GM21390 (cell line): Measurements from ENCODE around the gene SLC25A23.
"Not testable (repeated sequence)": the region's sequence is repeated elsewhere in the genome, so short reads cannot be mapped to it uniquely, and the experiment has no call there.

Experiments used
- ATAC-seq: cut with Tn5 transposase; IDR thresholded peaks from one replicate; pipeline ENCODE4 v1.9.1; 2021; ENCODE audit not compliant: unreplicated experiment

SLC25A23 gene

DNA sequence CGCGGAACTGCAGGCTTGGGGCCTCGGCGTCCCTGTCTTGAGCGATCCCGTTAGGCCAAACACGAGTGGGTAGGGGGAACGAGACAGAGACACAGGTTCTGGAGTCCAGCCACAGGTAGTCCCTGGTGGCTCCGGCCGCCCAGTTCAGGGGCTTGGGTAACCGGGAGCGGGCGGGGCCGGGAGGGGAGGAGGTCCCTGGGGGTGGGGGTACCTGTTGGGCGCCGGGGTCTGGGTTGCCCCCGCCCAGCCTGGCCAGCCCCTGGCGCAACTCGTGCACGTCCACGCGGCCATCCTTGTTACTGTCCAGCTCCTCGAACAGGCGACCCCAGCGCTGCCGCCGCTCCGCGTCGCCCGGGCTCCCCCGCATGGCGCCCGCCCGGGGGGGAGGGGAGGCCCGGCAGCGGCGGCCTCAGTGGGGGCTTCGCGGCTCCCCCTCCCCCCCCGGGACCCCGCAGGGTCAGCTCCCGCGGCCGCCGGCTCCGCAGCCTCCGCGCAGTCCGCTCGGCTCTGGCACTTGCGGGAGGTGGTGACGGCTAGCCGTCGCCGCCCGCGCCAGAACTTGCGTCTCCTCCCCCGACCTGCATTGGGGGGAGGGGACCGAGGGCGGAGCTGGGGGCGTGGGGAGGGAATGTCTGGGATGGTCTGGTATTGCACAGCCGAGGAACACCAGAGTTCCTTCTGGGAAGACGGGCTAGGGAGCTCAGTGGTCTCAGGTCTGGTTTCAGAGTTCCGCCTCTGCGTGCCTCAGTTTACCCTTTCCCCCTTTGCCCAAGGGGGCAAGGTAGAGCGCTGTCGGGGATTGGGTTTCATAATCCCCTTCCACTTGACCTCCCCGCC lies at the start of gene SLC25A23:
TSS of gene SLC25A23 (minus strand) at position 531 of the 837 bp plus-strand sequence. CDS start at position 367, 164 bp downstream.
- ATAC-seq = peak; percentile 37

DNA sequence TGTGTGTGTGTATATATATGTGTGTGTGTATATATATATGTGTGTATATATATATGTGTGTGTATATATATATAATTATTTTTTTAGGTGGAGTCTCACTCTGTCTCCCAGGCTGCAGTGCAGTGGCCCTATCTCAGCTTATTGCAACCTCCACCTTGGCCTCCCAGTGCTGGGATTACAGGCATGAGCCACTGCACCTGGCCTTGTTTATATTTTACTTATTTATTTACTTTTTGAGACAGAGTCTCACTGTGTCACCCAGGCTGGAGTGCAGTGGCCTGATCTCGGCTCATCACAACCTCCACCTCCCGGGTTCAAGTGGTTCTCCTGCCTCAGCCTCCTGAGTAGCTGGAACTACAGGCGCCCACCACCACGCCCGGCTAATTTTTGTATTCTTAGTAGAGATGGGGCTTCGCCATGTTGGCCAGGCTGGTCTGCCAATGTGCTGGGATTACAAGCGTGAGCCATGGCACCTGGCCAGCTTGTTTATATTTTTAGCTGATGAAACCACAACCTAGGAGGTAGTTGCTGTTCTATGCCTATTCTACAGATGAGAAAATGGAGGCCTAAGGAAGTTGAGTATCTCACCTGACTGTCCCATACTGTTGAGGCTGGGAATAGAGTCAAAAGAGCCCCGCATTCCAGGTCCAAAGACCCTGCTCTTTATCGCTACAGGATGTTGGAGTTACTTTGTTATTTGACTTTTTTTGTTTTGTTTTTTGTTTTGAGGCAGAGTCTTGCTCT lies 48.6 kb upstream of the SLC25A23 start:
- ATAC-seq = not testable (repeated sequence)

DNA sequence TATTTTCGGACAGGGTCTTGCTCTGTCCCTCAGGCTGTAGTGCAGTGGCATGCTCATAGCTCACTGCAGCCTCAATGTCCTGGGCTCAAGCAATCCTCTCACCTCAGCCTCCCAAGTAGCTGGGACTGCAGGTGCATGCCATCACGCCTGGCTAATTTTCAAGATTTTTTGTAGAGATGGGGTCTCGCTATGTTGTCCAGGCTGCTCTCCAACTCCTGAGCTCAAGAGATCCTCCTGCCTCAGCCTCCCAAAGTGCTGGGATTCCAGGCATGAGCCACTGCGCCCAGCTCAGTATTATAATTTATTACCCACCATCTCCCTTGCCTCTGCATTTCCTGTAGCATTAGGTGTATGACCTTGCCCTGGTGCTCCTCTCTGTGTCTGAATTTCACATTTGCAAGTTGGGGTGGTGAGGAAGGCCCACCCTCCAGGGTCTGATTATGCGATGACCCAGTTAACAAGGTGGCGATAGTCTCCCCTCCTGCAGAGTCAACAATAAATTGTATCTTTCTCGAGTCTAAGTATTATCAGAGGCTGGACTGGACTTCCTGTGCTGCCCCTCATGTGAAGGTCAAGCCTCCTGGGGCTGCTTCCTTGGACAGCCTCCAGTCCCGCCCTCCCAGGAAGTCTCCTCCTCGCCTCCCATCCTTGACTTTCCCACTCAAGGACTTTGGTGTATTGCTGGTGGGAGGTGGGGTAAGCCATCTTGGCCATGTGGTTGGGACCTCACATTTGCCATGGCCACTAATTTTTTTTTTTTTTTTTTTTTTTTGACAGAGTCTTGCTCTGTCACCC lies 44.0 kb upstream of the SLC25A23 start:
- ATAC-seq = no peak

DNA sequence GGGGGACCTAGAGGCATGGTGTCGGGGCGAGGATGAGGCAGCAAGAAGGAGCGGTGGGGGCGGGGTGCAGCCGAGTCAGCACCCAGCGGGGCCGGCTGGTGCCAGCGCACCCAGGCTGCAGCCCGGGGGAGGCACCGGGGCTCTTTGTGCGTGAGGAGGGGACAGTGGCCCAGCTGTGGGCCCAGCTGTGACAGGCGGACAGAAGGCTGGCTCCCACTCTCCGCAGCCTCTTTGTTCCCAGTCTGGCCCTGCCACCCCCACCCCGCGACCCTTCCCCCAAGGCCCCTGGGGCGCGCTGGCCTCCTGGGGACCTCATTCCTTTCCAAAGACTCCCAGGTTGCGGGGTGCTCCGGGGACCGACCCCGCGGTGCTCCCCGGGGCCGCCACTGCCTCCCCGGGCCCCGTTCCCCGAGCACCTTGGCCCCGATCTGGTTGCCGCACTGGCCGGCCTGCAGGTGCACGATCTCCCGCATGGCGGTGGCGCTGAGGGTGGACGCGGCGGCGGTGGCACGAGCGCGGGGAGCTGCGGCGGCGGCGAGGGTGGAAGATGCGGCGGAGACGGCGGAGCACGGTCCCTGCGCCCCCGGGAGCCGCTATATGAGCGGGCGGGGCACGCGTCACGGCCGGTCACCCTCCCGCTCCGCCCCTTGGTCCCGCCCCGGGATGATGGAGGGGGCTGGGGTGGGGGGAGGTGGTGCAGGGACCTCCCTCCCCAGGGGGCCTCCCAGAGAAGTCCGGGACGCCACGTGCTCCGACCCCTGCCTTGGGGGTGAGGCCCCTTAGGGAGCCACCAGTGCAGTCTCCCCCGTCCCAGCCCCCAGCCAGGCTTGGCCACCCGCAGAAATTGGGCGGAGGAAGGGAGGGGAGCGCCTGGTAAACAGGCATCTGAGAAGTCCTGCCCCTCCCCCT lies 42.4 kb upstream of the SLC25A23 start, which contains the start of gene TUBB4A:
TSS of gene TUBB4A (minus strand) at position 570 of the 909 bp plus-strand sequence. CDS start at position 473, 97 bp downstream.
- ATAC-seq = no peak

DNA sequence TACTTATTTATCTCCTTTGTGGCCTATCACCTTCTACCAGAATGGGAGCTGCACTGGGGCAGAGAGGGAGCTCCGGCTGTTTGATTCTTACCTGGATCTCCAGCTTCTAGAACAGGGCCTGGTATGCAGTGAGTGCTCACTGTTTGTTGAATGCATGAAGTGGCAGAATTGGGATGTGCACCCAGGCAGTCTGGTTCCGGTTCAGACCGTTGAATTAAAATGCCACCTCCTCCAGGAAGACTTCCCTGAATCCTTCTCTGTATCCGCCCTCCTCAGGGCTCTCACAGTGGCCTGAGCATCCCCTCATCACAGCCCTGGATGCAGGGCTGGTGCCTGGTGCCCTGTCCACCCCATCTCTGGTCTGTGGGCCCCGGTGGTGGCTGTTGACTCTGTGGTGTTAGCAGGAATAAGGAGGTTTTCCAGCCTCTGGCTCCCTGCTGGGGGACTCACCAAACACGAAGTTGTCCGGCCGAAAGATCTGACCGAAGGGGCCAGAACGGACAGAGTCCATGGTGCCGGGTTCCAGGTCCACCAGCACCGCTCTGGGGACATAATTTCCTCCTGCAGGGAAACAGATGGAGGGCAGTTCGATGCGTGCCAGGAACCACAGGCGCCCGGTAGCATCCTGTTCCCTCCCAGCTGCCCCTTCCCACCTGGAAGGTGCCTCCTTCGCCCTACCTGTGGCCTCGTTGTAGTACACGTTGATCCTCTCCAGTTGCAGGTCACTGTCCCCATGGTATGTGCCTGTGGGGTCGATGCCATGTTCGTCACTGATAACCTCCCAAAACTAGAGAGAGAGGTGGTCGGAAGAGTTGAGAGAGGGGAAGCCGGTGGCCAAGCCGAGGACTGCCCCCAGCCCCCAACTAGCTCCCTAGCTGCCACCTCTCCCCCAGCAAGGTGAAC lies 41.5 kb upstream of the SLC25A23 start:
- no peak for ATAC-seq

DNA sequence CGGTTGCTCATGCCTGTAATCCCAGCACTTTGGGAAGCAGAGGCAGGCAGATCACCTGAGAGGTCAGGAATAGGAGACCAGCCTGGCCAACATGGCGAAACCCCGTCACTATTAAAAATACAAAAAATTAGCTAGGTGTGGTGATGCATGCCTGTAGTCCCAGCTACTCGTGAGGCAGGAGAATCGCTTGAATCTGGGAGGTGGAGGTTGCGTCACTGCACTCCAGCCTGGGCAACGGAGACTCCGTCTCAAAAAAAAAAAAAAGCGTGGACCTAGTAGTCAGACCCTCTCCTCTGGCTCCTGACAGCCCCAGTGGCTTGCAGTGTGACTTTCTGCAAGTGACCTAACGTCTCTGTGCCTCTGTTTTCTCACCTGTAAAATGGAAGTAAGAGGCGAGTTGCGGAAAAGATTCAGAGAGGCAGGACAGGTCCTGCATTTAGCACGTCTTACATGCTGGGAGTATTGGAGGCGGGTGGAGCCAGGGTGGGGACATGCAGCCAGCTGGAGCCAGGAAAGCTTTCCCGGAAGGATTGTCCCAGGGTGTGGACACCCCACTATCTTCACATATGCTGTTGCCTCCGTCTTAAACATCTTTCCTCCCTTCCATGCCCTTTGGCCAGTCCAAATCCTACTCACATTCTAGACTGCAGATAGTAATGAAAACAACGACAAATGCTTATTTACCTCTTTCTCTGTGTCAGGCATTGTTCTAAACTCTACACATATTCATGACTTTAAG lies 39.6 kb upstream of the SLC25A23 start:
- no peak for ATAC-seq

DNA sequence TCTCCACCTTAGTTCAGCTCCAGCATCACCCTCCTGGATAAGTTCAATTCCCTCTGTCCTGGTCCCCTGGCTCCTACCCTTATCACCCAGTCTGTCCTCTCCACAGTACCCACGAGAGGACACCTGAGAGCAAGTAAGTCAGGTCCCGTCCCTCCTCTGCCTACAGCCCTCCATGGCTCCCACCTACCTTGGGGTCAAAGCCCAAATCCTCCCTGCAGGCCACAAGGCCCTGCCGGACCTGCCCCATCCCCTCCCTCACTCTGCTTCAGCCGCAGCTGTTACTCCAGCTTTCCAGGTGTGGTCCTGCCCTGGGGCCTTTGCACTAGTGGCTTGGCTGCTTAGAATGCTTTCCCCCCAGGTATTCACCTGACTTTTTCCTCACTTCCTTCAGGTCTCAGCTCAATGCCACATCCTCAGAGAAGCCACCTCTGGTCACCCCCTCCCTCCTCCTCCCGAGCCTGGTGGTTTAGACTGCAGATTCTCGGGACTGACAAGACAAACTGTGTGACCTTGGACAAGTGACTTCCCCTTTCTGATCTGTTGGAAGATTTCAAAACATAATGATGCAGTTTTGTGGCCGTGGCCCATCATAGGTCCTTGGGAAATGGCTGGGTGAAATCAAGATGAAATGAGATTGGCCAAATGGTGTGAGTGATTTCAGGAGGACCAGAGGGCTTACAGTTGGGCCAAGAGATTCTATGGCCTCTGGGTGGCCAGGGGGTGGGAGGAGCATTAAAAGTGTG lies 38.9 kb upstream of the SLC25A23 start:
- ATAC-seq = no peak

DNA sequence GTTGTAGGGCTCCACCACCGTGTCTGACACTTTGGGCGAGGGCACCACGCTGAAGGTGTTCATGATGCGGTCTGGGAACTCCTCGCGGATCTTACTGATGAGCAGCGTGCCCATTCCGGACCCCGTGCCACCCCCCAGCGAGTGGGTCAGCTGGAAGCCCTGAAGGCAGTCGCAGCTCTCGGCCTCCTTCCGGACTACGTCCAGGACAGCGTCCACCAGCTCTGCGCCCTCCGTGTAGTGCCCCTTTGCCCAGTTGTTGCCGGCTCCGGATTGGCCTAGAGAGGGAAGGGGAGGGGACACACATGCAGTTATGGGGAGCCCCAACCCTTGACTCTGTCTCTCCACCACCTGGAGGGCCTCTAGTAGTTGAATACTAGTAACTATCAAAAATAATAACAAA lies 36.4 kb upstream of the SLC25A23 start:
- no peak for ATAC-seq

DNA sequence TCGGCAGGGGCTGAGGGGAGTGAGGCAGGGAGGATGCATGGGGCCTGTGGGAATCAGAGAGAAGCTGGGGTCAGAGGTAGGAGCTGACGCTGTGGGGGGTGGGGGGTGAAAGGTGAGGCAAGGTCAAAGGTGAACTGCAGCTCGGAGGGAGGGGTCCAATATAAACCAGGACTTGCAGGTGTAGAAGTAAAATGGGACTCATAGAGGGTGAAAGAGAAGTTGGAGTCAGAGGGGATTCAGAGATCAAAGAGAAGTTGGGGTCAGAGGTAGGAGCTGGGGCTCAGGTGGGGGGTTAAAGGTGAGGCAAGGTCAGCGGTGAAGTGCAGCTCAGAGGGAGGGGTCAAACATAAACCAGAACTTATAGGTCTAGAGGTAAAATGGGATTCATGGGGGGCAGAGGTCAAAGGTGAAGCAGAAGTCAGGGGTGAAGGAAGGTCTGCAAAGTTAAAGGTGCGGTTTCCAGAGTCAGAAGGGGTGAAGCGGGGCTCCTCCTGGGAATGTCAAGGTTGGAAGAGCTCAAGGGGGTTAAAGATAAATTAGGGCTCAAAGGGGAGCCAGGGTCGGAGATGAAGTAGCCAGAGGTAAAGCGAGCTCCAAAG lies 34.9 kb upstream of the SLC25A23 start:
- no peak for ATAC-seq

DNA sequence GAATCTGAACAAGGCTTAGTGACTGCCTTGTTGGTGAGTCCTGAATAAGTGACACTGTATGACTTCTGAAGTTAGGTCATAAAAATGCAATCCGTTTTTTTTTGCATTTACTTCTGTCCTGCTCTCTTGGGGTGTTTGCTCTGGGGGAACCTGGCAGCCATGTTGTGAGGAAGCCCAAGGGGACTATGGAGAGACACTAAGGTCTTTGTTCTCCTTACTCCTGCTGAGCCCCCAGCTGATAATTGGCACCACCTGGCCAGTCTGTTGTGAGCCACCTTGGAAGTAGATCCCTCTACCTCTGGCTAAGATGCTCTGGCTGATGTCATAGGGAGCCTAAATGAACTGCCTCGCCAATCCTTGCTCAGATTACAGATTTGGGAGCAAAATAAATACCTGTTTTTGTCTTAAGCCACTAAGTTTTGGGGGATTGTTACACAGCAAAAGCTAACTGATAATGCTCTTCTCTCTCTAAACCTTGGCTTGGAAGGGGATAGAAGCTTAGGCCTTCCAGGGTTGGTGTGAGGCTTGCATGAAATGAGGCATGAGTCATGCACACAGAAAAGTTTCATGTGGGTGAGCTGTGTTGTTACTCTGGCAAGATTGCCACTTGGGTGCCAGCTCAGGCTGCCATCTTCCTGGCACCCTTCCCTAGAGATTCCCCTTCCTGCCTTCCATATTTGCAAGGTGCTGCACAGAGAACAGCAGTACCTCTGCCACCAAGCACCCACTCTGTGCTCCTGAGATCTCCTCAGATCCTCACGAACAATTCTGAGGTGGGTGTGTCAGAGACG lies 32.4 kb upstream of the SLC25A23 start:
- no peak for ATAC-seq

DNA sequence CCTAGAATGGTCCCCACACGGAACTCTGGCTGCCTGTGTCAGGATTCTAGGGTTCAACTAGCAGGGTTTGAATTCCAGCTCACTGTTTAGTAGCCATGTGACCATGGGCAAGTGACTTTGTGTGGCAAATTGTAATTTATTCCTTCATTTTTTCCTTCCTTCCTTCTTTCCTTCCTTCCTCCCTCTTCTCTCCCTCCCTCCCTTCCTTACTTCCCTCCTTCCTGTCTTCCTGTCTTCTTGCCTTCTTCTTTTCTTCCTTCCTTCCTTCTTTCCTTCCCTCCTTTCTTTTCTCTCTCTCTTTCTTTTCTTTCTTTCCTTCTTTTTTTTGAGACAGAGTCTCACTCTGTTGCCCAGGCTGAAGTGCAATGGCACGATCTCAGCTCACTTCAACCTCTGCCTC lies 30.5 kb upstream of the SLC25A23 start:
- ATAC-seq = no peak

DNA sequence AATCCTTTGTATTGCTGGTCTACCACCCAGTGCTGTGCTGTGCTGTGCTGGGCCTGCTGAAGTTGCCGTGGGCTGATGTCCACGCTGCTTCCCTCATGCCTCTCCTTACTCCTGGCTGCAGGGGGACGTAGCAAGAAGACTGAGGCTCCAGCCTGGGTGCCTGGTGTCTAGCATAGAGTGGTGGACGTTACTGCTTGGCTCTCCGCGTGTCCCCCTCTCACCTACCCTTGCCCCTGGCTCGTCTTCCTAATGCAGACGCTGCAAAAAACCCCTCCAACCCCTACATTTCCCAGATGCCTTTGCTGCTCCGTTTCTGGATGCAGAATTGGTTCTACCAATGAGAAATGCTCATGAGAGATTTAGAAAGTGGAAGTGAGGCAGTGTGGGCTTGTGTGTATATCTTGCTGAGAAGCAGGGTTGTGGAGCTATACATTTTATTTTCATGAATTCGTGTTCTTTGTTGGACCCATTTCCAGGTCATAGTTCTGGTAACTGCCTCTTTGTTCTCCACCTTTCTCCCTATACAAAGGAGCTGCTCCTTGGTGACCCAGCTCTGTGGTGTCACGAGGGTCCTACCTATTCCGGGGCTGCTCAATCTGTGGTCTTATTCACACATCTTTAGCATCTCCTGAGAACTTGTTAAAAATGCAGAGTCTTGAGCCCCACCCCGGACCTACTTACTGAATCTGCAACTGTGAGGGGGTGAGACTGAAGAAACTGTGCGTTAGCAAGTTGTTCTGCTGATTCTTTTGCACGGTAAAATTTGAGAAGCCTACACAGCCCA lies 29.9 kb upstream of the SLC25A23 start:
- ATAC-seq = no peak

DNA sequence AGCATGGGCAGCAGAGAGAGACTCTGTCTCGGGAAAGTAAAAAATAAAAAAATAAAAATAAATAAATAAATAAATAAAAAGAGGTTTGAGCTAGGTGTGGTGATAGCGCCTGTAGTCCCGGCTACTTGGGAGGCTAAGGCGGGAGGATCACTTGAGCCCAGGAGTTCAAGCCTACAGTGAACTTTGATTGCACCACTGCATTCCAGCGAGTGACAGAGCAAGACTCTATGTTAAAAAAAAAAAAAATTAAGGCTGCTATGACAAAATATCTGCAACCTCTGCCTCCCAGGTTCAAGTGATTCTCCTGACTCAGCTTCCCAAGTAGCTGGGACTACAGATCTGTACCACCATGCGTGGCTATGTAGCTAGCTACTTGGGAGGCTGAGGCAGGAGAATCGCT lies 25.2 kb upstream of the SLC25A23 start:
- ATAC-seq = no peak

DNA sequence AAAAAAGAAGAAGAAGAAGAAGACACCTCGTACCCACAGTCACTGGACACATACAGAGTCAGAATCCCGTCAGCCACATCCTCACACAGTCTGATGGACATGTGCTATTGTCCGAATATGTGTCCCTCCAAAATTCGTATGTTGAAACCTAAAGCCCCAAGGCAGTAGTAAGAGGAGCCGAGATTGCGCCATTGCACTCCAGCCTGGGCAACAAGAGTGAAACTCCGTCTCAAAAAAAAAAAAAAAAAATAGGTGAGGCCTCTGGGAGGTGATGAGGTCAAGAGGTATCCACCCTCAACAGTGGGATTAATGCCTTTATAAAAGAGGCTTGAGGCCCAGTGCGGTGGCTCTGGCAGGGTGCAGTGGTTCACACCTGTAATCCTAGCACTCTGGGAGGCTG lies 24.6 kb upstream of the SLC25A23 start:
- no peak for ATAC-seq

DNA sequence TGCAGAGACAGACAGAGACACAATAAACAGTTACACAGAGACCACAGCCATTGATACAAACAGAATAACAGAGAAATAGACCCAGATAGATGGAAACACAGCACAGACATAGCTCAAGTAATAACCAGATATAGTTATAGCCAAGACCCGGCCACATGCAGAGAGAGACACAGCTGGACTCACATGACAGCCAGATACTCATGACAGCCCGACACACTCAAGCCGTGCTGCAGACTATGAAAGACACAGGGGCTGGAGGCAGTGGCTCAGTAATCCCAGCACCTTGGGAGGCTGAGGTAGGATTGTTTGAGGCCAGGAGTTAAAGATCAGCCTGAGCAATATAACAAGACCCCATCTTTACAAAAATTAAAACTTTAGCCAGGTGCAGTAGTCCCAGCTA lies 23.6 kb upstream of the SLC25A23 start:
- ATAC-seq = no peak

DNA sequence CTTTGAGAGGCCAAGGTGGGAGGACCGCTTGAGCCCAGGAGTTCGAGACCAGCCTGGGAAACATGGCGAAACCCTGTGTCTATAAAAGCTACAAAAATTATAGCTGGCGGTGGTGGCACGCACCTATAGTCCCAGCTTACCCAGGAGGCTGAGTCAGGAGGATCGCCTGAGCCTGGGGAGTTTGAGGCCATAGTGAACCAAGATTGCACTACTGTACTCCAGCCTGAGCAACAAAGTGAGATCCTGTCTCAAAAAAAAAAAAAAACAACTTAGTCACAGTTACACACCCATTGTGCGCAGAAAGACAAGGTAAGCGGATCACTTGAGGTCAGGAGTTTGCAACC lies 22.7 kb upstream of the SLC25A23 start:
- no peak for ATAC-seq
